ENCODE measurements around the gene GRIK1.

DNA sequence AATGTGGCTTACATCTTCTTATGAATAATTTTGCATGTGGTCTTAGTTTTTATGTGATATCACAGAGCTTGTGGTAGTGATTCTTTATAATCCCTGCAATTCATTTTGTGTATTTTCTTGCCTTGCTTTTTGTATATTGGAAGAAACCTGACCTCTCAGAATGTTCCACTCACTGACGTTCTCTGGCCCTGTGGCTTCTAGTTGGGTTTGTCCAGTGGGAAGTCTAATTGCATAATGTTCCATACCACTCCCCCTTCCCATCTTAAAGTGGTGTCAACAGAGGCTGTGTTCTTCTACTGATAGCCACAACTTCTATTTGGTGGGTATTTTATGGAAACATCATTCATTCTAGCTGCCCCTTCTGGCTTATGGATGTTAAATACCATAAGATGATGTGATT is 415.7 kb downstream of the GRIK1 start:
- TF ChIP-seq CTCF (IDR thresholded peaks at IDR 0.05) (no peak), POLR2AphosphoS5 (IDR thresholded peaks at IDR 0.05) (no peak)
